MM.1S (cell line): Measurements from ENCODE around the gene CDADC1.
"Not testable (repeated sequence)": the region's sequence is repeated elsewhere in the genome, so short reads cannot be mapped to it uniquely, and the experiment has no call there.

Source experiments
- DNase-seq: peaks from one replicate; pipeline ENCODE4 v3.0.0-alpha.2; 2015
- H2AFZ ChIP-seq: fragments of 300-600 bp; sonication (generic); 2 replicates; pipeline ENCODE4 v1.6.0; 2016; ENCODE audit warnings: antibody characterized with exemption, low read length
- H3F3A ChIP-seq: fragments of 300-600 bp; sonication (generic); 2 replicates; pipeline ENCODE4 v1.6.1; 2016; ENCODE audit warnings: mild to moderate bottlenecking, antibody characterized with exemption, low read length, moderate library complexity, mixed read lengths; ENCODE audit not compliant: insufficient read depth
- H3K27ac ChIP-seq: fragments of 300-600 bp; sonication (generic); 2 replicates; pipeline ENCODE4 v1.5.1; 2016; ENCODE audit warnings: mild to moderate bottlenecking, low read length
- H3K27me3 ChIP-seq: fragments of 300-600 bp; sonication (generic); replicated peaks from 2 replicates; pipeline ENCODE4 v1.6.0; 2016; ENCODE audit warnings: low read length; ENCODE audit not compliant: insufficient read depth
- H3K36me3 ChIP-seq: fragments of 300-600 bp; sonication (generic); replicated peaks from 2 replicates; pipeline ENCODE4 v1.6.1; 2016; ENCODE audit warnings: mild to moderate bottlenecking, low read length, mixed read lengths; ENCODE audit not compliant: insufficient read depth
- H3K4me1 ChIP-seq: fragments of 300-600 bp; sonication (generic); 2 replicates; pipeline ENCODE4 v1.6.1; 2016; ENCODE audit warnings: low read length, mixed read lengths
- H3K4me2 ChIP-seq: fragments of 300-600 bp; sonication (generic); 2 replicates; pipeline ENCODE4 v1.6.0; 2016; ENCODE audit warnings: low read depth, low read length
- H3K4me3 ChIP-seq: fragments of 300-600 bp; sonication (generic); 2 replicates; pipeline ENCODE4 v1.5.1; 2016; ENCODE audit warnings: low read length, mixed read lengths
- H3K79me2 ChIP-seq: fragments of 300-600 bp; sonication (generic); 2 replicates; pipeline ENCODE4 v1.6.1; 2016; ENCODE audit warnings: mixed run types, low read length, mixed read lengths
- H3K9ac ChIP-seq: fragments of 300-600 bp; sonication (generic); 2 replicates; pipeline ENCODE4 v1.6.1; 2016; ENCODE audit warnings: low read length, mixed read lengths
- H3K9me2 ChIP-seq: fragments of 300-600 bp; sonication (generic); replicated peaks from 2 replicates; pipeline ENCODE4 v1.6.1; 2016; ENCODE audit warnings: mild to moderate bottlenecking, low read length, mixed read lengths; ENCODE audit not compliant: insufficient read depth
- H3K9me3 ChIP-seq: fragments of 300-600 bp; sonication (generic); replicated peaks from 2 replicates; pipeline ENCODE4 v1.6.1; 2016; ENCODE audit warnings: mild to moderate bottlenecking, low read length, mixed read lengths; ENCODE audit not compliant: insufficient read depth
- H4K20me1 ChIP-seq: fragments of 300-600 bp; sonication (generic); 2 replicates; pipeline ENCODE4 v1.6.1; 2016; ENCODE audit warnings: mild to moderate bottlenecking, low read length, moderate library complexity, mixed read lengths; ENCODE audit not compliant: insufficient read depth
- EZH2 ChIP-seq: fragments of 300-600 bp; sonication (generic); optimal IDR thresholded peaks from 2 replicates; pipeline ENCODE3; 2017; ENCODE audit warnings: low read depth, mild to moderate bottlenecking, antibody characterized with exemption, low read length, mixed read lengths
- EZH2phosphoT487 ChIP-seq: fragments of 300-600 bp; sonication (generic); IDR thresholded peaks from 2 replicates; pipeline ENCODE4 v1.6.1; 2018; ENCODE audit warnings: antibody characterized with exemption, low read length
- TF ChIP-seq, protein P1 (sequence below): fragments of 300-600 bp; sonication (generic); IDR thresholded peaks from 2 replicates; pipeline ENCODE4 v1.5.1; 2016; ENCODE audit warnings: antibody characterized with exemption, low read length, mixed read lengths

CDADC1 gene

DNA sequence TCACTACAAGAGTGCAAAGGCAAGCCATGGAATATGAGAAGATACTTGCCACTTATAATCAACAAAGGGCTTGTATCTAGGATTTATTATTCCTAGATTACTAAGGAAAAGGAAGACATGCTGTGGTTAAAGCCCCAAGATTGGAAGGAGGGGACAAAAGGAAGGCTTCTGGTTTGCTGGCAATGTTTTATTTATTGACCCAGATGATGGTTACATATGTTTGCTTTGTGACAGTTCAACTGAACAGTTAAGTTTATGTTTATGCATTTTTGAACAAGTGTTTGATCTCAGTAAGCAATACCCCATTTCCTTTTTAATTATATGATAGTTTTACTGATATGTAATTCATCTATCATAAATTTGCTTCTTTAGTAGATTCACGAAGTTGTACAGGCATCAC lies 40.3 kb downstream of the CDADC1 start:
- no peaks in the 10 kb centered on the region for H3K9me3 ChIP-seq
- no peaks in the 10 kb centered on the region for H3F3A ChIP-seq
- no peak overlapping the region for H3K4me2 ChIP-seq
- H3K4me1 ChIP-seq: no peaks in the 10 kb centered on the region
- no peak overlapping the region for H3K9ac ChIP-seq
- no peak for DNase-seq
- no peak for TF ChIP-seq EZH2
- no peak for TF ChIP-seq EZH2phosphoT487
- TF ChIP-seq, protein P1, sequence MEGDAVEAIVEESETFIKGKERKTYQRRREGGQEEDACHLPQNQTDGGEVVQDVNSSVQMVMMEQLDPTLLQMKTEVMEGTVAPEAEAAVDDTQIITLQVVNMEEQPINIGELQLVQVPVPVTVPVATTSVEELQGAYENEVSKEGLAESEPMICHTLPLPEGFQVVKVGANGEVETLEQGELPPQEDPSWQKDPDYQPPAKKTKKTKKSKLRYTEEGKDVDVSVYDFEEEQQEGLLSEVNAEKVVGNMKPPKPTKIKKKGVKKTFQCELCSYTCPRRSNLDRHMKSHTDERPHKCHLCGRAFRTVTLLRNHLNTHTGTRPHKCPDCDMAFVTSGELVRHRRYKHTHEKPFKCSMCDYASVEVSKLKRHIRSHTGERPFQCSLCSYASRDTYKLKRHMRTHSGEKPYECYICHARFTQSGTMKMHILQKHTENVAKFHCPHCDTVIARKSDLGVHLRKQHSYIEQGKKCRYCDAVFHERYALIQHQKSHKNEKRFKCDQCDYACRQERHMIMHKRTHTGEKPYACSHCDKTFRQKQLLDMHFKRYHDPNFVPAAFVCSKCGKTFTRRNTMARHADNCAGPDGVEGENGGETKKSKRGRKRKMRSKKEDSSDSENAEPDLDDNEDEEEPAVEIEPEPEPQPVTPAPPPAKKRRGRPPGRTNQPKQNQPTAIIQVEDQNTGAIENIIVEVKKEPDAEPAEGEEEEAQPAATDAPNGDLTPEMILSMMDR: no peak
- no peaks in the 10 kb centered on the region for H4K20me1 ChIP-seq
- H3K4me3 ChIP-seq: no peak overlapping the region
- H3K27me3 ChIP-seq: no peaks in the 10 kb centered on the region
- H2AFZ ChIP-seq: no peak overlapping the region
- H3K79me2 ChIP-seq: no peaks in the 10 kb centered on the region
- no peaks in the 10 kb centered on the region for H3K36me3 ChIP-seq
- H3K9me2 ChIP-seq: no peaks in the 10 kb centered on the region
- no peak overlapping the region for H3K27ac ChIP-seq

DNA sequence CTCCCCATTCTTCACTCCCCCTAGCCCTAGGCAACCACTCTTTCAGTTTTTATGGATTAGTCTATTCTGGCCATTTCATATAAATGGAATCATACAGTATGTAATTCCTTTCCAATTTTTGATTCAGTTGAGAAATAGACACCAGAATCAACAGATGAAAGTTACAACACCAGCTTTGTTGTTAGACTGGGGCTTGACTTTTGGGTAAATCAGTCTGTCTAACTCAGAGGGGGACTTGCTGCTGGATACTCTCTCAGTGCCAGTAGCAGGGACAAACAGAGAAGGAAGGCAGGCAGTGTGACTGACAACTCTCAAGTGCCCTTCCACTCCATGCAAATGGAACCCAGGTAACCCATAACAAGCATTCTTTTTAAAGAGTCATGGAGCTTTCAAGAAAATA lies 40.7 kb downstream of the CDADC1 start:
- Histone ChIP-seq H4K20me1 (no peaks in the 10 kb centered on the region), H3K27ac (no peak overlapping the region), H3K4me3 (no peak overlapping the region), H3K9me2 (no peaks in the 10 kb centered on the region), H3K27me3 (no peaks in the 10 kb centered on the region), H3K79me2 (no peaks in the 10 kb centered on the region), H3K9me3 (no peaks in the 10 kb centered on the region), H3K4me1 (no peaks in the 10 kb centered on the region), H3K36me3 (no peaks in the 10 kb centered on the region), H2AFZ (no peak overlapping the region), H3K9ac (no peak overlapping the region), H3K4me2 (no peak overlapping the region), H3F3A (no peaks in the 10 kb centered on the region)
- DNase-seq: no peak
- no peak for TF ChIP-seq EZH2phosphoT487
- TF ChIP-seq, protein P1: no peak
- TF ChIP-seq EZH2: no peak

DNA sequence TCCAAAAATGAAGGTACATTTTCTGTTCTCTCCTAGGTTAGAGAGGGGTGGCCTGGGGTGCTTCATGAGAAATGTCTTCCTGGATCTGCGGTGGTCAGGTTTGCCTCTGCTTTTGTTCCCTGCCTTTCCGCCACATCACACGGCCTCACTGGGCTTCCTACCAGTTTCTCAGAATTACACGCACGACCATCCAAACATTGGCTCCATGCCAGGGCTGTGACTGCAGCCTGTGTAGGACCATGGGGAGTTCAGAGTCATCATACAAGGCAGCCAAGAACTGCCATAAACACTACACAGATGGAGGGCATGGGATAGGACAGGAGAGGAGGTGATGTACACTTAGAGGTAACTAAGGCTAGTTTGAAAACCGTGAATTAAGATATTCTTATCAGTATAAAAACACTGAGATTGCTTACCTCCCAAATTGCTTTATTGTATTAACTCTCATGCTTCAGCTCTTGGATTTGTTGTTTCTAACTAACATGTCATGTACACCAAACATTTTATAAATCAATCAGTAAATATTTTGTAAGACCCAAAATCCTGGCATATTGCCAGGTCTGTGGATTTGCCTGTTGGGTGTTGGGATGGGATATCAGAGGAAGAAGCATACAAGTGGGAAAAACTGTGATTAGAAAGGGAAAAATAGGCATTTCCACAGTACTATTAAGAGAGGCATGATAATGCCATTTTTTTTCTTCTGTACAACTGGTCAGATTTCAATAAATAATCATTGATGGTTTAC lies 45.2 kb downstream of the CDADC1 start:
- H3K4me2 ChIP-seq: no peak overlapping the region
- no peak overlapping the region for H3K4me3 ChIP-seq
- H3K9me2 ChIP-seq: no peaks in the 10 kb centered on the region
- H3K9ac ChIP-seq: no peak overlapping the region
- H3K27me3 ChIP-seq: no peaks in the 10 kb centered on the region
- H3K79me2 ChIP-seq: no peaks in the 10 kb centered on the region
- DNase-seq: no peak
- no peaks in the 10 kb centered on the region for H3K36me3 ChIP-seq
- no peak for TF ChIP-seq EZH2
- TF ChIP-seq, protein P1: no peak
- TF ChIP-seq EZH2phosphoT487: no peak
- no peaks in the 10 kb centered on the region for H4K20me1 ChIP-seq
- no peaks in the 10 kb centered on the region for H3K4me1 ChIP-seq
- H3K9me3 ChIP-seq: no peaks in the 10 kb centered on the region
- H2AFZ ChIP-seq: no peak overlapping the region
- no peaks in the 10 kb centered on the region for H3F3A ChIP-seq
- H3K27ac ChIP-seq: no peak overlapping the region

DNA sequence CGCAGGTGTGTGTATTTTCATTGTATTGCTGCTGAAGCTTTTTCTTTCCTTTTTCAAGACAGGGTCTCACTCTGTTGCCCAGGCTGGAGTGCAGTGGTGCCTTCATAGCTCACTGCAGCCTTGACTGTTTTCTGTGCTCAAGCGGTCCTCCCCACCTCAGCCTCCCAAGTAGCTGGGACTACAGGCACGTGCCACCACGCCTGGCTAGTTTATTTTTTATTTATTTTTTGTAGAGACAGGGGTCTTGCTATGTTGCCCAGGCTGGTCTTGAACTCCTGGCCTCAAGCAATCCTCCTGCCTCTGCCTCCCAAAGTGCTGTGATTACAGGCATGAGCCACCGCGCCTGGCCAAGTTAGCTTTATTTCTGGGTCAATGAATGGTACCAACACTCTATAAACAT lies 47.0 kb downstream of the CDADC1 start:
- H2AFZ ChIP-seq, H3K79me2 ChIP-seq, H3K36me3 ChIP-seq, H3K27me3 ChIP-seq, H3K4me1 ChIP-seq, H4K20me1 ChIP-seq, H3K27ac ChIP-seq, H3K9ac ChIP-seq, H3F3A ChIP-seq, H3K9me2 ChIP-seq, H3K4me2 ChIP-seq, H3K4me3 ChIP-seq, H3K9me3 ChIP-seq, DNase-seq: not testable (repeated sequence)
